IMR-90 (cell line): Measurements from ENCODE around the gene MINAR1. TPM values are rescaled to one million over a fixed set of nuclear protein-coding genes. Genes with fewer than 3 reads are reported as not detected.

ENCODE experiments used
- ATAC-seq: fragments of 200-7000 bp; cut with Tn5 transposase; 2 replicates; pipeline ENCODE4 v1.9.1; 2020; ENCODE audit warnings: low read depth, mild to moderate bottlenecking, moderate library complexity
- BruUV-seq: library from RNA; stranded (reverse); fragments of 400-500 nt; replicated peaks from 2 replicates; lab custom pipeline; 2021; lab: Mats Ljungman, UMichigan
- CTCF ChIA-PET: fragments of 300-600 bp; formaldehyde crosslinking; extraction: SDS; loops from one replicate; lab custom pipeline; 2021; ENCODE audit warnings: antibody characterized with exemption; lab: Yijun Ruan, JAX
- POLR2A ChIA-PET: fragments of 300-600 bp; sonication (Branson Sonifier 250); formaldehyde crosslinking; loops from one replicate; lab custom pipeline; 2022; ENCODE audit warnings: antibody characterized with exemption; ENCODE audit not compliant: unreplicated experiment; lab: Charles Lee
- DNase-seq: peaks from one replicate; pipeline ENCODE4 v3.0.0; 2013
- H2AFZ ChIP-seq: replicated peaks from 2 replicates; pipeline ENCODE3; 2013; ENCODE audit warnings: low read length, mild to moderate bottlenecking; ENCODE audit not compliant: poor library complexity
- H2AK5ac ChIP-seq: 2 replicates; pipeline ENCODE4 v1.6.1; 2013; ENCODE audit warnings: low read depth, low read length, inconsistent platforms
- H2AK9ac ChIP-seq: replicated peaks from 2 replicates; pipeline ENCODE3; 2013; ENCODE audit warnings: mild to moderate bottlenecking, low read depth, low read length, moderate library complexity; ENCODE audit not compliant: poor library complexity
- H2BK120ac ChIP-seq: 2 replicates; pipeline ENCODE4 v1.6.1; 2013; ENCODE audit warnings: low read depth, low read length, inconsistent platforms
- H2BK15ac ChIP-seq: 3 replicates; pipeline ENCODE4 v1.6.1; 2013; ENCODE audit warnings: low read depth, low read length, inconsistent platforms
- H2BK20ac ChIP-seq: 2 replicates; pipeline ENCODE4 v1.6.1; 2013; ENCODE audit warnings: low read depth, mild to moderate bottlenecking, inconsistent platforms, low read length, moderate library complexity
- H2BK5ac ChIP-seq: 2 replicates; pipeline ENCODE4 v1.6.1; 2013; ENCODE audit warnings: mild to moderate bottlenecking, low read depth, low read length, inconsistent platforms; ENCODE audit not compliant: poor library complexity, severe bottlenecking
- H3K14ac ChIP-seq: replicated peaks from 2 replicates; pipeline ENCODE4 v1.6.1; 2013; ENCODE audit warnings: low read depth, low read length, inconsistent platforms
- H3K18ac ChIP-seq: 2 replicates; pipeline ENCODE4 v1.6.1; 2013; ENCODE audit warnings: low read depth, low read length, control low read depth
- H3K23ac ChIP-seq: 2 replicates; pipeline ENCODE4 v1.6.1; 2013; ENCODE audit warnings: low read depth, low read length, inconsistent platforms
- H3K27ac ChIP-seq: 2 replicates; pipeline ENCODE4 v1.5.1; 2013; ENCODE audit warnings: mild to moderate bottlenecking, control low read depth, low read length; ENCODE audit not compliant: insufficient read depth
- H3K27me3 ChIP-seq: 2 replicates; pipeline ENCODE4 v1.6.1; 2013; ENCODE audit warnings: low read length; ENCODE audit not compliant: control insufficient read depth, insufficient read depth
- H3K36me3 ChIP-seq: 2 replicates; pipeline ENCODE4 v1.6.1; 2013; ENCODE audit warnings: low read length, mixed read lengths; ENCODE audit not compliant: control insufficient read depth, insufficient read depth
- H3K4ac ChIP-seq: 2 replicates; pipeline ENCODE4 v1.6.1; 2013; ENCODE audit warnings: low read depth, low read length, inconsistent platforms
- H3K4me1 ChIP-seq: 2 replicates; pipeline ENCODE4 v1.6.1; 2013; ENCODE audit warnings: low read length, mixed read lengths; ENCODE audit not compliant: control insufficient read depth, insufficient read depth
- H3K4me2 ChIP-seq: 2 replicates; pipeline ENCODE4 v1.6.1; 2013; ENCODE audit warnings: low read depth, mild to moderate bottlenecking, control low read depth, low read length, moderate library complexity
- H3K4me3 ChIP-seq: 2 replicates; pipeline ENCODE4 v1.5.1; 2013; ENCODE audit warnings: low read depth, mild to moderate bottlenecking, control low read depth, low read length, moderate library complexity; ENCODE audit not compliant: insufficient read depth
- H3K56ac ChIP-seq: 2 replicates; pipeline ENCODE4 v1.6.1; 2013; ENCODE audit warnings: low read length, inconsistent platforms; ENCODE audit not compliant: insufficient read depth; ENCODE audit errors: extremely low read depth
- H3K79me1 ChIP-seq, 2 experiments: 2 replicates each; pipeline ENCODE4 v1.6.1; 2013; ENCODE audit warnings: low read length in 2 of 2, inconsistent platforms in 1 of 2, low read depth in 1 of 2
- H3K9ac ChIP-seq: 2 replicates; pipeline ENCODE4 v1.6.1; 2013; ENCODE audit warnings: low read depth, low read length, control low read depth
- H3K9me1 ChIP-seq: 2 replicates; pipeline ENCODE4 v1.6.1; 2013; ENCODE audit warnings: low read length, inconsistent platforms; ENCODE audit not compliant: insufficient read depth
- H3K9me3 ChIP-seq: 2 replicates; pipeline ENCODE4 v1.6.1; 2013; ENCODE audit warnings: low read length; ENCODE audit not compliant: control insufficient read depth, insufficient read depth
- H4K20me1 ChIP-seq: 2 replicates; pipeline ENCODE4 v1.6.1; 2013; ENCODE audit warnings: low read length, inconsistent platforms; ENCODE audit not compliant: insufficient read depth
- H4K5ac ChIP-seq: 2 replicates; pipeline ENCODE4 v1.6.1; 2013; ENCODE audit warnings: mild to moderate bottlenecking, low read depth, low read length, control low read depth
- H4K8ac ChIP-seq, 2 experiments: 2 replicates each; pipeline ENCODE4 v1.6.1; 2013; ENCODE audit warnings: low read depth in 2 of 2, low read length in 2 of 2, control low read depth in 1 of 2, inconsistent platforms in 1 of 2
- H4K91ac ChIP-seq: 2 replicates; pipeline ENCODE4 v1.6.1; 2013; ENCODE audit warnings: low read depth, low read length, inconsistent platforms; ENCODE audit not compliant: insufficient read depth
- BHLHE40 ChIP-seq: fragments of 150-350 bp; IDR thresholded peaks from 2 replicates; pipeline ENCODE4 v1.6.1; 2016; ENCODE audit warnings: mild to moderate bottlenecking, low read depth, low read length
- CHD1 ChIP-seq: IDR thresholded peaks from 2 replicates; pipeline ENCODE4 v1.6.1; 2012; ENCODE audit warnings: low read depth, low read length, improper control_type of control experiment
- FOS ChIP-seq: fragments of 150-350 bp; IDR thresholded peaks from 2 replicates; pipeline ENCODE4 v1.6.1; 2016; ENCODE audit warnings: low read depth, low read length
- MAFK ChIP-seq: IDR thresholded peaks from 2 replicates; pipeline ENCODE4 v1.6.1; 2012; ENCODE audit warnings: low read depth, low read length, improper control_type of control experiment
- MXI1 ChIP-seq: IDR thresholded peaks from 2 replicates; pipeline ENCODE4 v1.6.1; 2012; ENCODE audit warnings: low read depth, mild to moderate bottlenecking, low read length, moderate library complexity, borderline replicate concordance
- POLR2A ChIP-seq: IDR thresholded peaks from 2 replicates; pipeline ENCODE4 v1.6.1; 2012; ENCODE audit warnings: mild to moderate bottlenecking, low read depth, low read length
- RFX5 ChIP-seq: IDR thresholded peaks from 2 replicates; pipeline ENCODE4 v1.8.0; 2012; ENCODE audit warnings: low read depth, mild to moderate bottlenecking, low read length, moderate library complexity
- SMC3 ChIP-seq: fragments of 150-350 bp; IDR thresholded peaks from 2 replicates; pipeline ENCODE4 v1.6.1; 2016; ENCODE audit warnings: low read depth, mild to moderate bottlenecking, antibody characterized with exemption, low read length, moderate library complexity
- WGBS, 2 experiments: methylation state at CpG; one replicate each; pipeline versions ENCODE4 v1.1.5 to v1.1.7; 2013; ENCODE audit warnings: missing lambda C conversion rate in 2 of 2; ENCODE audit not compliant: insufficient read length in 1 of 2; ENCODE audit errors: extremely low coverage in 2 of 2; 5-methylcytosine and 5-hydroxymethylcytosine counted together
- dilution Hi-C: fragments of 300-500 bp; cut with HindIII; formaldehyde crosslinking; loops from one replicate; pipeline ENCODE4 v1.14.3; 2018; ENCODE audit warnings: low sequenced_read_pairs; ENCODE audit not compliant: unreplicated experiment
- in situ Hi-C: fragments of 300-500 bp; cut with MboI; formaldehyde crosslinking; loops from 3 replicates; pipeline ENCODE4 v1.14.3; 2019; ENCODE audit warnings: low sequenced_read_pairs, inconsistent platforms, mixed read lengths
- intact Hi-C: fragments of 100-400 bp; cut with micrococcal nuclease; formaldehyde crosslinking; loops from 2 replicates; pipeline ENCODE4 v1.10.0; 2022
- polyA plus RNA-seq, 3 experiments: library from polyadenylated mRNA; depleted of rRNA; stranded (reverse); fragments of >200 nt; gene quantifications; 2 replicates each; pipeline ENCODE4 v1.2.3, GENCODE V29; 2012; ENCODE audit warnings: low replicate concordance in 1 of 3
- total RNA-seq: library from RNA; depleted of rRNA; stranded (reverse); fragments of >200 nt; gene quantifications from 2 replicates; pipeline ENCODE4 v1.2.3, GENCODE V29; 2012
- TF ChIP-seq, protein P1 (sequence below): fragments of 150-350 bp; IDR thresholded peaks from 2 replicates; pipeline ENCODE4 v1.6.1; 2016; ENCODE audit warnings: low read depth, mild to moderate bottlenecking, low read length, moderate library complexity, borderline replicate concordance
- TF ChIP-seq, protein P2 (sequence below): conservative IDR thresholded peaks from 2 replicates; pipeline ENCODE4 v1.5.1; 2012; ENCODE audit warnings: mild to moderate bottlenecking, low read depth, low read length, improper control_type of control experiment
- TF ChIP-seq, protein P3 (sequence below): fragments of 150-350 bp; IDR thresholded peaks from 2 replicates; pipeline ENCODE4 v1.6.1; 2017; ENCODE audit warnings: mild to moderate bottlenecking, antibody characterized with exemption, low read length, low read depth

Gene MINAR1
- total and polyA plus RNA-seq, 2 of the 4 experiments (the other 2 are of a cell fraction): 0.65 to 1.6 TPM

DNA sequence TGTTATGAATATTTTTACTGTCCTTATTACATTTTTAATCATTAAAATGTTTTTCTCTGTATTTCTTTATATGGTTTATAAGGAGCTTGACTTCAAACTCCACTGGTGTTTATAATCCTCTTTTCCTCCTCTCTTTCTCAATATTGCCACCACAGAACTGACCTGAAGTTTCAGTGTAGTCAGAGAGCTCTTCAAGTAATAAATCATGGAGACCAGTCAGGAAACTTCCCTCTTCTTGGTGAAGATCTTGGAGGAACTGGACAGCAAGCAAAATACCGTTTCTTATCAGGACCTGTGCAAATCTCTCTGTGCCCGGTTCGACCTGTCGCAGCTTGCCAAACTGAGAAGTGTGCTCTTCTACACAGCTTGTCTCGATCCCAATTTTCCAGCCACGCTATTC is 23.8 kb downstream of the MINAR1 start:
- H3K23ac ChIP-seq: no peak overlapping the region
- H3K36me3 ChIP-seq: no peaks in the 10 kb centered on the region
- no peaks in the 10 kb centered on the region for H4K20me1 ChIP-seq
- no peak overlapping the region for H2BK120ac ChIP-seq
- no peak for TF ChIP-seq RFX5
- no peak for TF ChIP-seq FOS
- no peak for TF ChIP-seq MAFK
- TF ChIP-seq, protein P1, sequence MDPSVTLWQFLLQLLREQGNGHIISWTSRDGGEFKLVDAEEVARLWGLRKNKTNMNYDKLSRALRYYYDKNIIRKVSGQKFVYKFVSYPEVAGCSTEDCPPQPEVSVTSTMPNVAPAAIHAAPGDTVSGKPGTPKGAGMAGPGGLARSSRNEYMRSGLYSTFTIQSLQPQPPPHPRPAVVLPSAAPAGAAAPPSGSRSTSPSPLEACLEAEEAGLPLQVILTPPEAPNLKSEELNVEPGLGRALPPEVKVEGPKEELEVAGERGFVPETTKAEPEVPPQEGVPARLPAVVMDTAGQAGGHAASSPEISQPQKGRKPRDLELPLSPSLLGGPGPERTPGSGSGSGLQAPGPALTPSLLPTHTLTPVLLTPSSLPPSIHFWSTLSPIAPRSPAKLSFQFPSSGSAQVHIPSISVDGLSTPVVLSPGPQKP: no peak
- TF ChIP-seq BHLHE40: no peak
- no peak for TF ChIP-seq CHD1
- TF ChIP-seq POLR2A: no peak
- TF ChIP-seq, protein P2, sequence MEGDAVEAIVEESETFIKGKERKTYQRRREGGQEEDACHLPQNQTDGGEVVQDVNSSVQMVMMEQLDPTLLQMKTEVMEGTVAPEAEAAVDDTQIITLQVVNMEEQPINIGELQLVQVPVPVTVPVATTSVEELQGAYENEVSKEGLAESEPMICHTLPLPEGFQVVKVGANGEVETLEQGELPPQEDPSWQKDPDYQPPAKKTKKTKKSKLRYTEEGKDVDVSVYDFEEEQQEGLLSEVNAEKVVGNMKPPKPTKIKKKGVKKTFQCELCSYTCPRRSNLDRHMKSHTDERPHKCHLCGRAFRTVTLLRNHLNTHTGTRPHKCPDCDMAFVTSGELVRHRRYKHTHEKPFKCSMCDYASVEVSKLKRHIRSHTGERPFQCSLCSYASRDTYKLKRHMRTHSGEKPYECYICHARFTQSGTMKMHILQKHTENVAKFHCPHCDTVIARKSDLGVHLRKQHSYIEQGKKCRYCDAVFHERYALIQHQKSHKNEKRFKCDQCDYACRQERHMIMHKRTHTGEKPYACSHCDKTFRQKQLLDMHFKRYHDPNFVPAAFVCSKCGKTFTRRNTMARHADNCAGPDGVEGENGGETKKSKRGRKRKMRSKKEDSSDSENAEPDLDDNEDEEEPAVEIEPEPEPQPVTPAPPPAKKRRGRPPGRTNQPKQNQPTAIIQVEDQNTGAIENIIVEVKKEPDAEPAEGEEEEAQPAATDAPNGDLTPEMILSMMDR: no peak
- TF ChIP-seq, protein P3, sequence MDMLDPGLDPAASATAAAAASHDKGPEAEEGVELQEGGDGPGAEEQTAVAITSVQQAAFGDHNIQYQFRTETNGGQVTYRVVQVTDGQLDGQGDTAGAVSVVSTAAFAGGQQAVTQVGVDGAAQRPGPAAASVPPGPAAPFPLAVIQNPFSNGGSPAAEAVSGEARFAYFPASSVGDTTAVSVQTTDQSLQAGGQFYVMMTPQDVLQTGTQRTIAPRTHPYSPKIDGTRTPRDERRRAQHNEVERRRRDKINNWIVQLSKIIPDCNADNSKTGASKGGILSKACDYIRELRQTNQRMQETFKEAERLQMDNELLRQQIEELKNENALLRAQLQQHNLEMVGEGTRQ: no peak
- no peak for TF ChIP-seq SMC3
- no peak for TF ChIP-seq MXI1
- 81% methylated on average over 4 of the region's 6 CpGs; no CpG with 5 or more reads in 1 of the 2 experiments for WGBS, 2 experiments
- H3K9me1 ChIP-seq: peaks cover 4% of the 10 kb centered on the region; the same call in 1 of the 2 replicates
- CTCF ChIA-PET: no interaction called here
- no peaks in the 10 kb centered on the region for H3K4me1 ChIP-seq
- no peak overlapping the region for H2BK15ac ChIP-seq
- dilution Hi-C loops: no loop called here
- POLR2A ChIA-PET: no interaction called here
- H2AK9ac ChIP-seq: no peak overlapping the region
- no peak overlapping the region for H3K4ac ChIP-seq
- no peaks in the 10 kb centered on the region for H3K9me3 ChIP-seq
- H2AFZ ChIP-seq: no peak overlapping the region
- no peak overlapping the region for H4K91ac ChIP-seq
- no peak overlapping the region for H3K4me3 ChIP-seq
- no peak overlapping the region for H3K4me2 ChIP-seq
- H3K14ac ChIP-seq: no peak overlapping the region
- no peak overlapping the region for H3K27ac ChIP-seq
- no peak overlapping the region for H3K9ac ChIP-seq
- ATAC-seq (no peak), DNase-seq (no peak)
- H3K56ac ChIP-seq: no peak overlapping the region
- intact Hi-C loops: no loop called here
- no peak overlapping the region for H2AK5ac ChIP-seq
- no peak overlapping the region for H4K5ac ChIP-seq
- H2BK5ac ChIP-seq: no peak overlapping the region
- H3K18ac ChIP-seq: no peak overlapping the region
- no peak overlapping the region for H4K8ac ChIP-seq
- no peaks in the 10 kb centered on the region for H3K79me1 ChIP-seq
- BruUV-seq: no TSS peak
- H2BK20ac ChIP-seq: no peak overlapping the region
- in situ Hi-C loops: no loop called here
- peaks cover 5% of the 10 kb centered on the region; the same call in 1 of the 2 replicates for H3K27me3 ChIP-seq
